Panc1 (cell line): ENCODE measurements around the gene TMEM128. TPM values are rescaled to one million over a fixed set of nuclear protein-coding genes. Genes with fewer than 3 reads are reported as not detected.

Source experiments
- ATAC-seq: fragments of 200-7000 bp; cut with Tn5 transposase; 2 replicates; pipeline ENCODE4 v1.9.1; 2020; ENCODE audit warnings: mild to moderate bottlenecking, moderate library complexity
- BruUV-seq: library from RNA; stranded (reverse); fragments of 400-500 nt; replicated peaks from 2 replicates; lab custom pipeline; 2021; lab: Mats Ljungman, UMichigan
- CTCF ChIA-PET: fragments of 300-600 bp; sonication (Branson Sonifier 250); formaldehyde crosslinking; loops from one replicate; lab custom pipeline; 2022; ENCODE audit warnings: antibody characterized with exemption; lab: Charles Lee
- POLR2A ChIA-PET: fragments of 300-600 bp; sonication (Branson Sonifier 250); formaldehyde crosslinking; loops from one replicate; lab custom pipeline; 2022; ENCODE audit warnings: antibody characterized with exemption; lab: Charles Lee
- DNase-seq: peaks from one replicate; pipeline ENCODE4 v3.0.0-alpha.2; 2010; ENCODE audit warnings: low read depth, low spot score
- H3K27ac ChIP-seq: 2 replicates; pipeline ENCODE4 v1.5.1; 2011; ENCODE audit warnings: mild to moderate bottlenecking, low read length, inconsistent platforms
- H3K27me3 ChIP-seq: fragments of 200-500 bp; sonication (Bioruptor generic); 2 replicates; pipeline ENCODE4 v1.6.0; 2014; ENCODE audit warnings: low read length, inconsistent platforms; ENCODE audit not compliant: control insufficient read depth, insufficient read depth
- H3K36me3 ChIP-seq: fragments of 200-500 bp; sonication (Bioruptor generic); 2 replicates; pipeline ENCODE4 v1.5.1; 2014; ENCODE audit warnings: inconsistent platforms, mild to moderate bottlenecking, low read length, moderate library complexity; ENCODE audit not compliant: control insufficient read depth, insufficient read depth
- H3K4me1 ChIP-seq: 2 replicates; pipeline ENCODE4 v1.5.1; 2011; ENCODE audit warnings: inconsistent platforms, mild to moderate bottlenecking, low read length, moderate library complexity; ENCODE audit not compliant: control insufficient read depth, insufficient read depth
- H3K4me3 ChIP-seq, 2 experiments: 2 replicates each; pipeline ENCODE4 v1.5.1; 2011 to 2012; ENCODE audit warnings: low read depth in 2 of 2, low read length in 2 of 2, mild to moderate bottlenecking in 2 of 2, inconsistent platforms in 1 of 2, moderate library complexity in 1 of 2
- H3K9me3 ChIP-seq: fragments of 200-500 bp; sonication (Bioruptor generic); 2 replicates; pipeline ENCODE4 v1.5.1; 2014; ENCODE audit warnings: low read depth, mild to moderate bottlenecking, inconsistent platforms, low read length, moderate library complexity; ENCODE audit not compliant: control insufficient read depth, insufficient read depth
- POLR2AphosphoS5 ChIP-seq: IDR thresholded peaks from 2 replicates; pipeline ENCODE4 v1.6.1; 2012; ENCODE audit warnings: mild to moderate bottlenecking, low read depth, low read length, moderate library complexity
- SIN3A ChIP-seq: IDR thresholded peaks from 2 replicates; pipeline ENCODE4 v1.6.1; 2012; ENCODE audit warnings: low read depth, mild to moderate bottlenecking, low read length, moderate library complexity, borderline replicate concordance; ENCODE audit not compliant: insufficient read depth
- TCF7L2 ChIP-seq: IDR thresholded peaks from 2 replicates; pipeline ENCODE4 v1.6.1; 2011; ENCODE audit warnings: mild to moderate bottlenecking, low read depth, low read length, inconsistent platforms
- in situ Hi-C: cut with HindIII; loops from 2 replicates; pipeline ENCODE4 v1.10.0; 2016; ENCODE audit warnings: low sequenced_read_pairs, low pct_unique_long_range_greater_than_20kb
- intact Hi-C: fragments of 100-400 bp; cut with micrococcal nuclease; formaldehyde crosslinking; loops from one replicate; pipeline ENCODE4 v1.10.0; 2022; ENCODE audit not compliant: unreplicated experiment
- total RNA-seq: library from RNA; stranded (reverse); gene quantifications from one replicate; pipeline ENCODE4 v1.2.1, GENCODE V29; 2021; ENCODE audit not compliant: unreplicated experiment
- TF ChIP-seq, protein P1 (sequence below): fragments of 450-650 bp; IDR thresholded peaks from 2 replicates; pipeline ENCODE4 v1.5.1; 2017; ENCODE audit warnings: mild to moderate bottlenecking
- TF ChIP-seq, protein P2 (sequence below), 2 experiments: IDR thresholded peaks; 2 replicates each; pipeline ENCODE4 v1.6.1; 2011 to 2012; ENCODE audit warnings: low read depth in 2 of 2, control low read depth in 1 of 2, low read length in 1 of 2, mild to moderate bottlenecking in 1 of 2, moderate library complexity in 1 of 2; ENCODE audit not compliant: insufficient read depth in 1 of 2

TMEM128 gene
- total RNA-seq, 1 experiment from 2014 or later = 12.9 TPM

DNA sequence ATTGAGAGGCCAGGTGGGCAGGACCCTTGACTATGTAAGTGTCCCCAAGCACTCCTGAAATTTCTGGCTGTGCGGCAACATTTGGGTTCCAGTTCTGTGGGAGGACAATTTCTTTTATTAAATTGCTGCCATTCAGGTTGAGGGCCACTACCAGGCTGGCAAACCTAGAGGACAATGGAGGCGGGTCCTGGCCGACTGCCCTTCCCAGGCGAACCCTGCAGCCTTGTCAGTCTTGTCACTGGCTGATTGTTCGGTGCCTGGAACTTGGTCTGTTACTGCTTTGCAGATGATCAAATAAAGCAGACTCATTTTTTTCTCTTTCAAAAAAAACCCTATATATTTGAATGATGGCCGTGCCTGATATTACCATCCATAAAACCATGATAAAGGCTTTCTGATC, 6.6 kb upstream of the TMEM128 start:
- ATAC-seq = no peak
- Histone ChIP-seq H3K27me3 (no peaks in the 10 kb centered on the region), H3K9me3 (no peaks in the 10 kb centered on the region), H3K4me1 (no peaks in the 10 kb centered on the region), H3K36me3 (no peaks in the 10 kb centered on the region), H3K4me3 (no peak overlapping the region), H3K27ac (no peak overlapping the region)
- DNase-seq = no peak
- in situ Hi-C loops (no loop called here), intact Hi-C loops (loop anchor here (5.0 kb wide), 1 partner anchor 83 kb away; no protein-coding TSS in a partner anchor)
- TF ChIP-seq, protein P1, sequence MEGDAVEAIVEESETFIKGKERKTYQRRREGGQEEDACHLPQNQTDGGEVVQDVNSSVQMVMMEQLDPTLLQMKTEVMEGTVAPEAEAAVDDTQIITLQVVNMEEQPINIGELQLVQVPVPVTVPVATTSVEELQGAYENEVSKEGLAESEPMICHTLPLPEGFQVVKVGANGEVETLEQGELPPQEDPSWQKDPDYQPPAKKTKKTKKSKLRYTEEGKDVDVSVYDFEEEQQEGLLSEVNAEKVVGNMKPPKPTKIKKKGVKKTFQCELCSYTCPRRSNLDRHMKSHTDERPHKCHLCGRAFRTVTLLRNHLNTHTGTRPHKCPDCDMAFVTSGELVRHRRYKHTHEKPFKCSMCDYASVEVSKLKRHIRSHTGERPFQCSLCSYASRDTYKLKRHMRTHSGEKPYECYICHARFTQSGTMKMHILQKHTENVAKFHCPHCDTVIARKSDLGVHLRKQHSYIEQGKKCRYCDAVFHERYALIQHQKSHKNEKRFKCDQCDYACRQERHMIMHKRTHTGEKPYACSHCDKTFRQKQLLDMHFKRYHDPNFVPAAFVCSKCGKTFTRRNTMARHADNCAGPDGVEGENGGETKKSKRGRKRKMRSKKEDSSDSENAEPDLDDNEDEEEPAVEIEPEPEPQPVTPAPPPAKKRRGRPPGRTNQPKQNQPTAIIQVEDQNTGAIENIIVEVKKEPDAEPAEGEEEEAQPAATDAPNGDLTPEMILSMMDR = no peak
- TF ChIP-seq SIN3A = no peak
- TF ChIP-seq, protein P2, sequence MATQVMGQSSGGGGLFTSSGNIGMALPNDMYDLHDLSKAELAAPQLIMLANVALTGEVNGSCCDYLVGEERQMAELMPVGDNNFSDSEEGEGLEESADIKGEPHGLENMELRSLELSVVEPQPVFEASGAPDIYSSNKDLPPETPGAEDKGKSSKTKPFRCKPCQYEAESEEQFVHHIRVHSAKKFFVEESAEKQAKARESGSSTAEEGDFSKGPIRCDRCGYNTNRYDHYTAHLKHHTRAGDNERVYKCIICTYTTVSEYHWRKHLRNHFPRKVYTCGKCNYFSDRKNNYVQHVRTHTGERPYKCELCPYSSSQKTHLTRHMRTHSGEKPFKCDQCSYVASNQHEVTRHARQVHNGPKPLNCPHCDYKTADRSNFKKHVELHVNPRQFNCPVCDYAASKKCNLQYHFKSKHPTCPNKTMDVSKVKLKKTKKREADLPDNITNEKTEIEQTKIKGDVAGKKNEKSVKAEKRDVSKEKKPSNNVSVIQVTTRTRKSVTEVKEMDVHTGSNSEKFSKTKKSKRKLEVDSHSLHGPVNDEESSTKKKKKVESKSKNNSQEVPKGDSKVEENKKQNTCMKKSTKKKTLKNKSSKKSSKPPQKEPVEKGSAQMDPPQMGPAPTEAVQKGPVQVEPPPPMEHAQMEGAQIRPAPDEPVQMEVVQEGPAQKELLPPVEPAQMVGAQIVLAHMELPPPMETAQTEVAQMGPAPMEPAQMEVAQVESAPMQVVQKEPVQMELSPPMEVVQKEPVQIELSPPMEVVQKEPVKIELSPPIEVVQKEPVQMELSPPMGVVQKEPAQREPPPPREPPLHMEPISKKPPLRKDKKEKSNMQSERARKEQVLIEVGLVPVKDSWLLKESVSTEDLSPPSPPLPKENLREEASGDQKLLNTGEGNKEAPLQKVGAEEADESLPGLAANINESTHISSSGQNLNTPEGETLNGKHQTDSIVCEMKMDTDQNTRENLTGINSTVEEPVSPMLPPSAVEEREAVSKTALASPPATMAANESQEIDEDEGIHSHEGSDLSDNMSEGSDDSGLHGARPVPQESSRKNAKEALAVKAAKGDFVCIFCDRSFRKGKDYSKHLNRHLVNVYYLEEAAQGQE (IDR thresholded peaks at IDR 0.05; ENCODE audit: insufficient read depth in 1 of 2, low read depth in 2 of 2, low read length in 1 of 2) = no peak
- TF ChIP-seq POLR2AphosphoS5 = no peak
- TF ChIP-seq TCF7L2 = no peak
- POLR2A ChIA-PET = no interaction called here
- no TSS peak for BruUV-seq
- CTCF ChIA-PET = no interaction called here

DNA sequence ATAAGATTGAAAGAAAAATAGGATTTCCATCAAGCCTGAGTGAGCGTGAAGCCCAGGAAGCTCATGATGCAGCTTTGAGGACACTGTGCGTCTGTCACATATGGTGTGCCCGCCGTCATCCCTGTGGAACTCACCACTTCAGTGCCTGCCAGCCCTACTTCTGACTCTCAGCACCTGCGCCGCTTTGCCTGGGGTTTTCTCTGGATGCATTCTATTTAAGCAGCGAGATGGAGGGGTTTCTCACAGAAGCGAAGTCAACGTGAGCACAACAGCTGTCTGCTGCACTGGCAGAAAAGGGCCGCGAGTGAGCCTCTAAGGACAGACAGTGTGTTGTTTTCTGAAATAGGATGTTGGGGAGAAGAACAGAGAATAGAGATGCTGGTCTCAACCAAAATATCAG, 6.2 kb upstream of the TMEM128 start:
- in situ Hi-C loops (no loop called here), intact Hi-C loops (loop anchor here (5.0 kb wide), 1 partner anchor 83 kb away; no protein-coding TSS in a partner anchor)
- H3K9me3 ChIP-seq = no peaks in the 10 kb centered on the region
- TF ChIP-seq SIN3A = no peak
- TF ChIP-seq POLR2AphosphoS5 = no peak
- TF ChIP-seq, protein P2 (IDR thresholded peaks at IDR 0.05; ENCODE audit: insufficient read depth in 1 of 2, low read depth in 2 of 2, low read length in 1 of 2) = no peak
- no peak for TF ChIP-seq TCF7L2
- TF ChIP-seq, protein P1 = no peak
- no TSS peak for BruUV-seq
- no peak overlapping the region for H3K27ac ChIP-seq
- no peaks in the 10 kb centered on the region for H3K27me3 ChIP-seq
- no peaks in the 10 kb centered on the region for H3K36me3 ChIP-seq
- peaks cover under 1% of the 10 kb centered on the region; the same call in 1 of the 2 replicates for H3K4me1 ChIP-seq
- ATAC-seq = no peak
- CTCF ChIA-PET = no interaction called here
- no peak overlapping the region for H3K4me3 ChIP-seq
- DNase-seq = no peak
- POLR2A ChIA-PET = no interaction called here
